ENCODE results near the gene ELK1.
A peak's percentile ranks its signal among the peaks of the same experiment; 100 is the strongest.

ELK1 gene

GRCh38 chrX:47658684-47659420 is 8.5 kb upstream of the ELK1 start, which contains the start of gene UXT (continued):
- TF ChIP-seq ZEB2 (tag by site-specific recombination; IDR thresholded peaks at IDR 0.05): peak; percentile 79

GRCh38 chrX:47658301-47658683 is 7.9 kb upstream of the ELK1 start:
- peak overlapping the region; percentile 78 for H3K4me3 ChIP-seq (ENCODE audit: low read depth, low read length)
- H3K27ac ChIP-seq (ENCODE audit: extremely low read depth, low read depth, low read length): no peak overlapping the region
- ChIA-PET CTCF (no interaction called here), POLR2A (no interaction called here)
- TF ChIP-seq PRDM6 (tag by site-specific recombination; IDR thresholded peaks at IDR 0.05) (no peak), ZNF580 (tag by site-specific recombination; IDR thresholded peaks at IDR 0.05) (peak; percentile 35; the same call in 1 of the 2 replicates), ZNF664 (tag by site-specific recombination; IDR thresholded peaks at IDR 0.05) (0 out of 2 replicates have a peak, but pooled peaks have one; percentile 21), ZNF449 (tag by site-specific recombination; IDR thresholded peaks at IDR 0.05) (no peak), MEIS1 (CRISPR knock-in tag; IDR thresholded peaks at IDR 0.05; ENCODE audit: borderline replicate concordance) (no peak)
- no peaks in the 10 kb centered on the region for H3K4me1 ChIP-seq (ENCODE audit: control insufficient read depth, insufficient read depth, low read length)
- H3K9me3 ChIP-seq (ENCODE audit: control insufficient read depth, insufficient read depth, low read depth, low read length): no peaks in the 10 kb centered on the region
- H3K36me3 ChIP-seq (ENCODE audit: control insufficient read depth in 2 of 2, insufficient read depth in 1 of 2, low read length in 2 of 2): peaks cover 16 to 42% of the 10 kb centered on the region in 2 experiments; a peak in 2 of 3 replicates

GRCh38 chrX:47651043-47651905 is 911 bp upstream of the ELK1 start:
- ChIA-PET CTCF (interaction anchor here (0.6 kb wide), 1 partner anchor 1041 kb away, joined by 3 read pairs; no protein-coding TSS in a partner anchor), POLR2A (interaction anchor here (0.9 to 1.5 kb wide), 7 partner anchors 21 to 460 kb away, joined by 3 to 16 read pairs (median 4); partner anchors contain the start of gene CDK16)
- Histone ChIP-seq H3K4me1 (ENCODE audit: control insufficient read depth, insufficient read depth, low read length) (peaks cover 11% of the 10 kb centered on the region), H3K36me3 (ENCODE audit: control insufficient read depth in 2 of 2, insufficient read depth in 1 of 2, low read length in 2 of 2) (peaks cover 13 to 64% of the 10 kb centered on the region in 2 experiments; a peak in 2 of 3 replicates), H3K4me3 (ENCODE audit: low read depth, low read length) (peak overlapping the region; percentile 30), H3K9me3 (ENCODE audit: control insufficient read depth, insufficient read depth, low read depth, low read length) (no peaks in the 10 kb centered on the region), H3K27ac (ENCODE audit: extremely low read depth, low read depth, low read length) (peak overlapping the region; percentile 48; the same call in 1 of the 2 replicates)
- TF ChIP-seq ZNF776 (tag by site-specific recombination; IDR thresholded peaks at IDR 0.05; ENCODE audit: borderline replicate concordance) (no peak), ZNF629 (tag by site-specific recombination; IDR thresholded peaks at IDR 0.05) (peak; percentile 3; the same call in 1 of the 2 replicates), KLF1 (tag by site-specific recombination; IDR thresholded peaks at IDR 0.05) (peak; percentile 58), HOXC10 (CRISPR knock-in tag; IDR thresholded peaks at IDR 0.05) (0 out of 2 replicates have a peak, but pooled peaks have one; percentile 7), KLF10 (tag by site-specific recombination; IDR thresholded peaks at IDR 0.05) (peak; percentile 1; the same call in 1 of the 2 replicates), PRDM10 (tag by site-specific recombination; IDR thresholded peaks at IDR 0.05) (peak; percentile 68), ZBTB8A (tag by site-specific recombination; IDR thresholded peaks at IDR 0.05) (peak; percentile 85), EGR2 (tag by site-specific recombination; IDR thresholded peaks at IDR 0.05; ENCODE audit: low read depth) (peak; percentile 82; the same call in 1 of the 2 replicates), ZBTB17 (tag by site-specific recombination; IDR thresholded peaks at IDR 0.05) (peak; percentile 75), ZFHX2 (tag by site-specific recombination; conservative IDR thresholded peaks at IDR 0.05) (peak; percentile 93), ZNF341 (tag by site-specific recombination; IDR thresholded peaks at IDR 0.05; ENCODE audit: low read depth) (peak; percentile 67), ZNF26 (tag by site-specific recombination; IDR thresholded peaks at IDR 0.05) (no peak), ZNF600 (tag by site-specific recombination; IDR thresholded peaks at IDR 0.05) (0 out of 2 replicates have a peak, but pooled peaks have one; percentile 30), ZNF335 (tag by site-specific recombination; conservative IDR thresholded peaks at IDR 0.05) (peak; percentile 16)
